Transverse colon (tissue), 4 donors: Measurements from ENCODE around the gene DBX2. TPM values are rescaled to one million over a fixed set of nuclear protein-coding genes. Genes with fewer than 3 reads are reported as not detected.

Source experiments
- DNase-seq: peaks from one replicate; pipeline ENCODE4 v3.0.0-alpha.2; 2019
- H3K27ac ChIP-seq, 4 donors: fragments of 200-600 bp; sonication (generic); 2 replicates each; pipeline ENCODE4 v1.5.1; 2016 to 2018; ENCODE audit warnings: inconsistent platforms in 4 of 4
- H3K27me3 ChIP-seq: fragments of 200-600 bp; sonication (generic); 2 replicates; pipeline ENCODE4 v1.5.1; 2017; ENCODE audit warnings: inconsistent platforms
- H3K36me3 ChIP-seq, 4 donors: fragments of 200-600 bp; sonication (generic); 2 replicates each; pipeline ENCODE4 v1.5.1; 2017 to 2019; ENCODE audit warnings: inconsistent platforms in 4 of 4
- H3K4me1 ChIP-seq, 4 donors: fragments of 200-600 bp; sonication (generic); 2 replicates each; pipeline ENCODE4 v1.5.1; 2017 to 2020; ENCODE audit warnings: inconsistent platforms in 4 of 4
- H3K4me3 ChIP-seq, 4 donors: fragments of 200-600 bp; sonication (generic); 1 replicate in 1 of 4; 2 replicates in 3 of 4; pipeline versions ENCODE4 v1.5.1 to v1.6.1; 2017 to 2019; ENCODE audit warnings: inconsistent platforms in 4 of 4
- H3K9me3 ChIP-seq, 2 donors: fragments of 200-600 bp; sonication (generic); 2 replicates each; pipeline ENCODE4 v1.5.1; 2017 to 2019; ENCODE audit warnings: inconsistent platforms in 2 of 2
- EP300 ChIP-seq: sonication (generic); formaldehyde crosslinking; IDR thresholded peaks from one replicate; pipeline ENCODE4 v1.6.1; 2017; ENCODE audit warnings: antibody characterized with exemption, low read depth
- POLR2A ChIP-seq: fragments of 450-650 bp; IDR thresholded peaks from one replicate; pipeline ENCODE4 v1.6.1; 2016; ENCODE audit warnings: antibody characterized with exemption, mild to moderate bottlenecking, moderate library complexity
- POLR2AphosphoS5 ChIP-seq, 3 donors: sonication (generic); formaldehyde crosslinking; IDR thresholded peaks; one replicate each; pipeline ENCODE4 v1.6.1; 2016; ENCODE audit warnings: antibody characterized with exemption in 3 of 3
- WGBS, 2 donors: methylation state at CpG; one replicate each; pipeline ENCODE4 v1.1.5; 2018; ENCODE audit warnings: low coverage in 1 of 2; 5-methylcytosine and 5-hydroxymethylcytosine counted together
- in situ Hi-C, 4 donors: fragments of 200-750 bp; cut with MboI; loops; one replicate each; pipeline versions ENCODE4 v1.15.0 to v1.15.1; 2017; ENCODE audit warnings: low sequenced_read_pairs in 3 of 4, low pct_ligation_motif_present in 1 of 4, low pct_unique_long_range_greater_than_20kb in 1 of 4
- intact Hi-C: fragments of 100-400 bp; cut with DNase I; formaldehyde crosslinking; loops from one replicate; pipeline ENCODE4 v1.15.1; 2023; ENCODE audit warnings: low total_unique reads
- total RNA-seq, 4 donors: library from RNA; depleted of rRNA; stranded (reverse); fragments of >200 nt; gene quantifications; one replicate each; pipeline ENCODE4 v1.1.0, GENCODE V29; 2016
- TF ChIP-seq, protein P1 (sequence below), 5 experiments: fragments of 200-600 bp in 3 of 5; fragments of 450-650 bp in 2 of 5; sonication (generic) in 3 of 5; IDR thresholded peaks; 1 replicate in 2 of 5; 2 replicates in 3 of 5; pipeline ENCODE4 v1.5.1; 2016 to 2017; ENCODE audit warnings: antibody characterized with exemption in 5 of 5, inconsistent platforms in 3 of 5, mild to moderate bottlenecking in 2 of 5, moderate library complexity in 1 of 5

DBX2 gene
- total RNA-seq, 4 donors from 2014 or later = 0.14 TPM; not detected in 3

DNA sequence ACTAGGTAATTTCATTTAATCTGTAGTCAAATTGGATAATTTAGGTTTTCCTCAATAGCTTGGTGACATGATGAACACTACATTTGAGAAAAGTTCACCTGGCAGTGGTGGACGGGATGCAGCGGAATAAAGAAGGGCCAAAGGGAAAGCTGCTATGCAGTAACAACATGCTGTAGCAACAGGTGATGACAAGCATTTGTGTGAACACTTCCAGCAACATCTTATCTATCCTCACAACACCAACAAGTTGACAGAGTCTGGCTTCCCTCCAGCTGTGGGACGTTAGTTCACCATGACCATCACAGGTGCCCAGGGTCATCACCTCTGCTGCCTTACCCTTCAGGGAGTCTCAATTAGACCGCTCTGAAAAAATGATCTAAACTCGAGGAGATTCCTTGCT is 8.3 kb downstream of the DBX2 start:
- no peak overlapping the region for H3K27ac ChIP-seq
- no peak overlapping the region for H3K4me3 ChIP-seq
- H3K27me3 ChIP-seq = peaks cover 2% of the 10 kb centered on the region
- H3K36me3 ChIP-seq = no peaks in the 10 kb centered on the region
- DNase-seq = no peak
- in situ Hi-C loops = no loop called here
- no peaks in the 10 kb centered on the region for H3K9me3 ChIP-seq
- no peaks in the 10 kb centered on the region for H3K4me1 ChIP-seq
- 72 to 83% methylated on average over 3 to 5 of the region's 5 CpGs for WGBS, 2 donors
- TF ChIP-seq POLR2A = no peak
- TF ChIP-seq, protein P1, sequence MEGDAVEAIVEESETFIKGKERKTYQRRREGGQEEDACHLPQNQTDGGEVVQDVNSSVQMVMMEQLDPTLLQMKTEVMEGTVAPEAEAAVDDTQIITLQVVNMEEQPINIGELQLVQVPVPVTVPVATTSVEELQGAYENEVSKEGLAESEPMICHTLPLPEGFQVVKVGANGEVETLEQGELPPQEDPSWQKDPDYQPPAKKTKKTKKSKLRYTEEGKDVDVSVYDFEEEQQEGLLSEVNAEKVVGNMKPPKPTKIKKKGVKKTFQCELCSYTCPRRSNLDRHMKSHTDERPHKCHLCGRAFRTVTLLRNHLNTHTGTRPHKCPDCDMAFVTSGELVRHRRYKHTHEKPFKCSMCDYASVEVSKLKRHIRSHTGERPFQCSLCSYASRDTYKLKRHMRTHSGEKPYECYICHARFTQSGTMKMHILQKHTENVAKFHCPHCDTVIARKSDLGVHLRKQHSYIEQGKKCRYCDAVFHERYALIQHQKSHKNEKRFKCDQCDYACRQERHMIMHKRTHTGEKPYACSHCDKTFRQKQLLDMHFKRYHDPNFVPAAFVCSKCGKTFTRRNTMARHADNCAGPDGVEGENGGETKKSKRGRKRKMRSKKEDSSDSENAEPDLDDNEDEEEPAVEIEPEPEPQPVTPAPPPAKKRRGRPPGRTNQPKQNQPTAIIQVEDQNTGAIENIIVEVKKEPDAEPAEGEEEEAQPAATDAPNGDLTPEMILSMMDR (IDR thresholded peaks at IDR 0.05) = no peak
- no peak for TF ChIP-seq EP300
- no peak for TF ChIP-seq POLR2AphosphoS5 (IDR thresholded peaks at IDR 0.05)
- intact Hi-C loops = no loop called here

DNA sequence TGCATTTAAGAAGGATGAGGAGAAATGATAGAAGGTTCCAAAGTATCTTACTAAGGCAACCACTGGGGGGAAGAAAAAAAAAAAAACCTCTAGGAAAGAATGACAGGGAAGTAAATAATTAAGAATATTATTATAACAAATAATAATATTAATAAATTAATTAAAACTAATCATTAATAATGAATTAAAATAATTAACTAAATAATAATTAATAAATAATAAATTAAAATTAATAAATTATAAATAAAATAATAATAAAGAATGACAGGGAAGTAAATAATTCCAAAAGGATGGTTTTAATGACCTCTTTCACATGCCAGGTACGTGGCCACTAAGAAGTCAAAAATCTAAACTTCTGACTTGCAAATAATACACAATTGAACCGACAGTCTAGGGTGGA is 9.9 kb downstream of the DBX2 start:
- no peak overlapping the region for H3K4me3 ChIP-seq
- intact Hi-C loops (no loop called here), in situ Hi-C loops (no loop called here)
- no peaks in the 10 kb centered on the region for H3K36me3 ChIP-seq
- TF ChIP-seq, protein P1 (IDR thresholded peaks at IDR 0.05) = no peak
- no peak for TF ChIP-seq EP300
- TF ChIP-seq POLR2AphosphoS5 (IDR thresholded peaks at IDR 0.05) = no peak
- no peak for TF ChIP-seq POLR2A
- no peaks in the 10 kb centered on the region for H3K4me1 ChIP-seq
- DNase-seq = no peak
- H3K27me3 ChIP-seq = no peaks in the 10 kb centered on the region
- H3K9me3 ChIP-seq = no peaks in the 10 kb centered on the region
- WGBS, 2 donors = 73 to 80% methylated on average over 2 of the region's 2 CpGs
- H3K27ac ChIP-seq = no peak overlapping the region

DNA sequence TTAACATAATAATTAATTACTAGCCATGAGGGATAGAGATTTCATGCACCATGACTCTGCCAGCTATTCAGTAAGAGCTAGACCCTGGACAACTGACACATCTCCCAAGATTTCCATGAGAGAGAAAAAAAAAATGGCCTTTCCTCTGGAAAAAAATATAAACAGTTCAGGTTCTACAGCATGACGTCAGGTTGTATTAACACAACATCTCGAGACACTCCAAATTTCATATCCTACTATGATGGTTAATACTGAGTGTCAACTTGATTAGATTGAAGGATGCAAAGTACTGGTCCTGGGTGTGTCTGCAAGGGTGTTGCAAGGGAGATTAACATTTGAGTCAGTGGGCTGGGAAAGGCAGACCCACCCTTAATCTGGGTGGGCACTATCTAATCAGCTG is 11.1 kb downstream of the DBX2 start:
- 0 to 92% methylated on average over 1 to 2 of the region's 2 CpGs for WGBS, 2 donors
- Histone ChIP-seq H3K4me1 (no peaks in the 10 kb centered on the region), H3K27ac (no peak overlapping the region), H3K36me3 (no peaks in the 10 kb centered on the region), H3K27me3 (no peaks in the 10 kb centered on the region), H3K9me3 (no peaks in the 10 kb centered on the region), H3K4me3 (no peak overlapping the region)
- intact Hi-C loops = no loop called here
- TF ChIP-seq EP300 (no peak), POLR2A (no peak), POLR2AphosphoS5 (IDR thresholded peaks at IDR 0.05) (no peak)
- TF ChIP-seq, protein P1 (IDR thresholded peaks at IDR 0.05) = no peak
- in situ Hi-C loops = no loop called here
- no peak for DNase-seq

DNA sequence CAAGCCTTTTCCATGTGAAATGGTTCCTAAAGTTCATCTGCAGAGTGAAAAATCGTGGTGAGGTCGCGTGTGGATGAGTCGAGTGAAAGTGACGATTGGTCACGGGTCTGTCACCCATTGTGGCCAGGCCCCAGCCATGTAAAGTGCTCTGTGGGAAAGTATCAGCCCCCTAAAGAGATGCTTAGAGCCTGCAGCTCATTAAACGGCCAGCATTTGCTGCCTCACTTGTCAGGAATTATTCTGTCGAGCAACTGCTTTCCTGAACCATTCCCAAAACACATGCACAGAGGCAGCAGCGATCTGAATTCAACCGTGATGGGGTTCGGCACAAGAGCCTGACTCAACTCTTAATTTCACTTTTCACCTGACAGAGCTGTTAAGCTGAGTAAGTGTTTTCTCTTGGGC is 16.0 kb downstream of the DBX2 start:
- 56 to 63% methylated on average over 7 to 11 of the region's 11 CpGs for WGBS, 2 donors
- H3K27ac ChIP-seq = no peak overlapping the region
- DNase-seq = no peak
- in situ Hi-C loops (no loop called here), intact Hi-C loops (no loop called here)
- no peaks in the 10 kb centered on the region for H3K4me1 ChIP-seq
- H3K4me3 ChIP-seq = no peak overlapping the region
- H3K27me3 ChIP-seq = no peaks in the 10 kb centered on the region
- TF ChIP-seq POLR2AphosphoS5 (IDR thresholded peaks at IDR 0.05) (no peak), EP300 (no peak), POLR2A (no peak)
- TF ChIP-seq, protein P1 (IDR thresholded peaks at IDR 0.05) = no peak
- H3K36me3 ChIP-seq = no peaks in the 10 kb centered on the region
- H3K9me3 ChIP-seq = no peaks in the 10 kb centered on the region
